MM.1S (cell line): ENCODE results near the gene CEBPE.

Experiments used
- DNase-seq: peaks from one replicate; pipeline ENCODE4 v3.0.0-alpha.2; 2015
- H2AFZ ChIP-seq: fragments of 300-600 bp; sonication (generic); 2 replicates; pipeline ENCODE4 v1.6.0; 2016; ENCODE audit warnings: antibody characterized with exemption, low read length
- H3F3A ChIP-seq: fragments of 300-600 bp; sonication (generic); 2 replicates; pipeline ENCODE4 v1.6.1; 2016; ENCODE audit warnings: mild to moderate bottlenecking, antibody characterized with exemption, low read length, moderate library complexity, mixed read lengths; ENCODE audit not compliant: insufficient read depth
- H3K27ac ChIP-seq: fragments of 300-600 bp; sonication (generic); 2 replicates; pipeline ENCODE4 v1.5.1; 2016; ENCODE audit warnings: mild to moderate bottlenecking, low read length
- H3K27me3 ChIP-seq: fragments of 300-600 bp; sonication (generic); replicated peaks from 2 replicates; pipeline ENCODE4 v1.6.0; 2016; ENCODE audit warnings: low read length; ENCODE audit not compliant: insufficient read depth
- H3K36me3 ChIP-seq: fragments of 300-600 bp; sonication (generic); replicated peaks from 2 replicates; pipeline ENCODE4 v1.6.1; 2016; ENCODE audit warnings: mild to moderate bottlenecking, low read length, mixed read lengths; ENCODE audit not compliant: insufficient read depth
- H3K4me1 ChIP-seq: fragments of 300-600 bp; sonication (generic); 2 replicates; pipeline ENCODE4 v1.6.1; 2016; ENCODE audit warnings: low read length, mixed read lengths
- H3K4me2 ChIP-seq: fragments of 300-600 bp; sonication (generic); 2 replicates; pipeline ENCODE4 v1.6.0; 2016; ENCODE audit warnings: low read depth, low read length
- H3K4me3 ChIP-seq: fragments of 300-600 bp; sonication (generic); 2 replicates; pipeline ENCODE4 v1.5.1; 2016; ENCODE audit warnings: low read length, mixed read lengths
- H3K79me2 ChIP-seq: fragments of 300-600 bp; sonication (generic); 2 replicates; pipeline ENCODE4 v1.6.1; 2016; ENCODE audit warnings: mixed run types, low read length, mixed read lengths
- H3K9ac ChIP-seq: fragments of 300-600 bp; sonication (generic); 2 replicates; pipeline ENCODE4 v1.6.1; 2016; ENCODE audit warnings: low read length, mixed read lengths
- H3K9me2 ChIP-seq: fragments of 300-600 bp; sonication (generic); replicated peaks from 2 replicates; pipeline ENCODE4 v1.6.1; 2016; ENCODE audit warnings: mild to moderate bottlenecking, low read length, mixed read lengths; ENCODE audit not compliant: insufficient read depth
- H3K9me3 ChIP-seq: fragments of 300-600 bp; sonication (generic); replicated peaks from 2 replicates; pipeline ENCODE4 v1.6.1; 2016; ENCODE audit warnings: mild to moderate bottlenecking, low read length, mixed read lengths; ENCODE audit not compliant: insufficient read depth
- H4K20me1 ChIP-seq: fragments of 300-600 bp; sonication (generic); 2 replicates; pipeline ENCODE4 v1.6.1; 2016; ENCODE audit warnings: mild to moderate bottlenecking, low read length, moderate library complexity, mixed read lengths; ENCODE audit not compliant: insufficient read depth
- CTCF ChIP-seq: fragments of 300-600 bp; sonication (generic); IDR thresholded peaks from 2 replicates; pipeline ENCODE4 v1.5.1; 2016; ENCODE audit warnings: antibody characterized with exemption, low read length, mixed read lengths
- EZH2 ChIP-seq: fragments of 300-600 bp; sonication (generic); optimal IDR thresholded peaks from 2 replicates; pipeline ENCODE3; 2017; ENCODE audit warnings: low read depth, mild to moderate bottlenecking, antibody characterized with exemption, low read length, mixed read lengths
- EZH2phosphoT487 ChIP-seq: fragments of 300-600 bp; sonication (generic); IDR thresholded peaks from 2 replicates; pipeline ENCODE4 v1.6.1; 2018; ENCODE audit warnings: antibody characterized with exemption, low read length

CEBPE gene

GRCh38 chr14:23140371-23140770 lies 21.3 kb upstream of the CEBPE start:
- H3K27ac ChIP-seq = no peak overlapping the region
- H3K9me3 ChIP-seq = no peaks in the 10 kb centered on the region
- H3K9ac ChIP-seq = no peak overlapping the region
- no peaks in the 10 kb centered on the region for H3K27me3 ChIP-seq
- H2AFZ ChIP-seq = no peak overlapping the region
- DNase-seq = no peak
- no peaks in the 10 kb centered on the region for H4K20me1 ChIP-seq
- no peaks in the 10 kb centered on the region for H3K9me2 ChIP-seq
- H3K4me2 ChIP-seq = no peak overlapping the region
- no peaks in the 10 kb centered on the region for H3F3A ChIP-seq
- no peaks in the 10 kb centered on the region for H3K79me2 ChIP-seq
- no peak overlapping the region for H3K4me3 ChIP-seq
- H3K4me1 ChIP-seq = no peaks in the 10 kb centered on the region
- TF ChIP-seq EZH2phosphoT487 (no peak), CTCF (no peak), EZH2 (no peak)
- H3K36me3 ChIP-seq = no peaks in the 10 kb centered on the region

GRCh38 chr14:23139874-23140273 lies 20.8 kb upstream of the CEBPE start:
- Histone ChIP-seq H3K4me3 (no peak overlapping the region), H3F3A (no peaks in the 10 kb centered on the region), H3K36me3 (no peaks in the 10 kb centered on the region), H3K27me3 (no peaks in the 10 kb centered on the region), H2AFZ (no peak overlapping the region), H3K79me2 (no peaks in the 10 kb centered on the region), H3K4me2 (no peak overlapping the region), H3K9me2 (no peaks in the 10 kb centered on the region), H3K27ac (no peak overlapping the region), H3K4me1 (no peaks in the 10 kb centered on the region), H3K9ac (no peak overlapping the region), H4K20me1 (no peaks in the 10 kb centered on the region), H3K9me3 (no peaks in the 10 kb centered on the region)
- TF ChIP-seq EZH2phosphoT487 (no peak), CTCF (no peak), EZH2 (no peak)
- DNase-seq = no peak

- Histone ChIP-seq H3K79me2 (no peaks in the 10 kb centered on the region), H3K4me1 (no peaks in the 10 kb centered on the region), H2AFZ (no peak overlapping the region), H3K36me3 (no peaks in the 10 kb centered on the region), H3K9me2 (no peaks in the 10 kb centered on the region), H3F3A (no peaks in the 10 kb centered on the region), H3K4me2 (no peak overlapping the region), H4K20me1 (no peaks in the 10 kb centered on the region), H3K9ac (no peak overlapping the region), H3K9me3 (no peaks in the 10 kb centered on the region), H3K27ac (no peak overlapping the region), H3K4me3 (no peak overlapping the region), H3K27me3 (no peaks in the 10 kb centered on the region)
- TF ChIP-seq CTCF (no peak), EZH2phosphoT487 (no peak), EZH2 (no peak)
- DNase-seq = no peak
Measured at GRCh38 chr14:23137813-23138535, 18.9 kb upstream of the CEBPE start.
